Measurements from ENCODE around the gene DPP4.

The DPP4 gene

DNA sequence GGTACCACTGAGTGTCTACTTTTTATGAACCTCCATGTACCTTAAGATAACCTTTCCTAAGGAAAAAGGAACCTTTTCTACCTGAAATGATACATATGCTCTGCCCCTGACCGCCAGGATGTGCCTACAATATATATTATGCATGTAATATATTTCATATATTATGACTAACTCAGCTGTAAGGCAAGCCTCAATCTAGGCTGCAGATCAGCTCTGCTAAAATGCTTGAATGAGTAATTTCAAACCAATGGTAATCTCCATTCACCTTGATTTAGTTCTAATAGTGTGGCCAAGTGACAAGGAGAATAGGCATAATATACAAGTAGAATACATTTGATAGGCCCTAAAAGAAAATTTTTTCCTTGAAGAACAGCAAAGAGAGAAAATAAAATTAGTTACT, 101.8 kb downstream of the DPP4 start:
- TF ChIP-seq SNAI2 (CRISPR knock-in tag; IDR thresholded peaks at IDR 0.05) (no peak), ZNF70 (CRISPR knock-in tag; IDR thresholded peaks at IDR 0.05) (no peak), TOX (CRISPR knock-in tag; IDR thresholded peaks at IDR 0.05; ENCODE audit: borderline replicate concordance) (no peak)
- ATAC-seq = no peak

DNA sequence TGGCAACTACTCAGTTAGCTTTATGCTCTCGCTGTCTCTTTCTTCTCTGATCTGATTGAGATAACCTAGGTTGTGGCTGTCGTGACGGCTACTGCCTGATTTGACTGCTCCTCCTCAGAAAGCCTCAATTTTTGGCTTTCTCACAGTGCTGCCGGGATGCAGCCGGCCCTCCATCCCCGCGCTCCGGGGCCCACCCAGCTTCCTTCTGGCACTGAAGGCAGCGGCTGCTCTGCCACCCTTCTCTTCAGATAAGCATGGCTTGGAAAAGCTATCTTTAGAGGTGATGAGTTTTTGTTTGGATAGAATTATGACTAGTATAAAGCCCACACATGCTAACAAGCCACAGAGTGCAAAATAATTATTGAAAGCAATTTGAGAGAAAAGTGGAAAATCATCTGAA, 102.5 kb downstream of the DPP4 start:
- TF ChIP-seq ZC3H10 (CRISPR knock-in tag; IDR thresholded peaks at IDR 0.05) (no peak), RARB (CRISPR knock-in tag; IDR thresholded peaks at IDR 0.05) (no peak), OSR1 (CRISPR knock-in tag; IDR thresholded peaks at IDR 0.05) (no peak), GLIS3 (CRISPR knock-in tag; IDR thresholded peaks at IDR 0.05) (no peak)
- ATAC-seq = no peak

GRCh38 chr2:161969159-161969558, 104.9 kb downstream of the DPP4 start:
- TF ChIP-seq SNAI2 (CRISPR knock-in tag; IDR thresholded peaks at IDR 0.05) (no peak), ARNTL (CRISPR knock-in tag; IDR thresholded peaks at IDR 0.05; ENCODE audit: borderline replicate concordance, low read depth) (no peak), ESRRG (CRISPR knock-in tag; IDR thresholded peaks at IDR 0.05) (no peak), POU6F1 (CRISPR knock-in tag; IDR thresholded peaks at IDR 0.05; ENCODE audit: borderline replicate concordance, low read depth) (no peak), BACH2 (CRISPR knock-in tag; IDR thresholded peaks at IDR 0.05; ENCODE audit: borderline replicate concordance) (no peak), TCF4 (CRISPR knock-in tag; IDR thresholded peaks at IDR 0.05; ENCODE audit: borderline replicate concordance) (no peak), ISL1 (CRISPR knock-in tag; IDR thresholded peaks at IDR 0.05) (no peak), ZNF8 (CRISPR knock-in tag; IDR thresholded peaks at IDR 0.05) (no peak), TOX (CRISPR knock-in tag; IDR thresholded peaks at IDR 0.05; ENCODE audit: borderline replicate concordance) (no peak), OSR1 (CRISPR knock-in tag; IDR thresholded peaks at IDR 0.05) (no peak), GLIS3 (CRISPR knock-in tag; IDR thresholded peaks at IDR 0.05) (no peak), ZFP30 (CRISPR knock-in tag; IDR thresholded peaks at IDR 0.05) (no peak), RARB (CRISPR knock-in tag; IDR thresholded peaks at IDR 0.05) (no peak), CREB5 (CRISPR knock-in tag; IDR thresholded peaks at IDR 0.05; ENCODE audit: low read depth) (no peak), TSHZ2 (CRISPR knock-in tag; IDR thresholded peaks at IDR 0.05) (no peak), ZNF70 (CRISPR knock-in tag; IDR thresholded peaks at IDR 0.05) (no peak), ZFP3 (CRISPR knock-in tag; IDR thresholded peaks at IDR 0.05) (no peak)
- TF ChIP-seq, protein P1, sequence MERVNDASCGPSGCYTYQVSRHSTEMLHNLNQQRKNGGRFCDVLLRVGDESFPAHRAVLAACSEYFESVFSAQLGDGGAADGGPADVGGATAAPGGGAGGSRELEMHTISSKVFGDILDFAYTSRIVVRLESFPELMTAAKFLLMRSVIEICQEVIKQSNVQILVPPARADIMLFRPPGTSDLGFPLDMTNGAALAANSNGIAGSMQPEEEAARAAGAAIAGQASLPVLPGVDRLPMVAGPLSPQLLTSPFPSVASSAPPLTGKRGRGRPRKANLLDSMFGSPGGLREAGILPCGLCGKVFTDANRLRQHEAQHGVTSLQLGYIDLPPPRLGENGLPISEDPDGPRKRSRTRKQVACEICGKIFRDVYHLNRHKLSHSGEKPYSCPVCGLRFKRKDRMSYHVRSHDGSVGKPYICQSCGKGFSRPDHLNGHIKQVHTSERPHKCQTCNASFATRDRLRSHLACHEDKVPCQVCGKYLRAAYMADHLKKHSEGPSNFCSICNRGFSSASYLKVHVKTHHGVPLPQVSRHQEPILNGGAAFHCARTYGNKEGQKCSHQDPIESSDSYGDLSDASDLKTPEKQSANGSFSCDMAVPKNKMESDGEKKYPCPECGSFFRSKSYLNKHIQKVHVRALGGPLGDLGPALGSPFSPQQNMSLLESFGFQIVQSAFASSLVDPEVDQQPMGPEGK (CRISPR knock-in tag; IDR thresholded peaks at IDR 0.05; ENCODE audit: borderline replicate concordance) = no peak
- TF ChIP-seq, protein P2, sequence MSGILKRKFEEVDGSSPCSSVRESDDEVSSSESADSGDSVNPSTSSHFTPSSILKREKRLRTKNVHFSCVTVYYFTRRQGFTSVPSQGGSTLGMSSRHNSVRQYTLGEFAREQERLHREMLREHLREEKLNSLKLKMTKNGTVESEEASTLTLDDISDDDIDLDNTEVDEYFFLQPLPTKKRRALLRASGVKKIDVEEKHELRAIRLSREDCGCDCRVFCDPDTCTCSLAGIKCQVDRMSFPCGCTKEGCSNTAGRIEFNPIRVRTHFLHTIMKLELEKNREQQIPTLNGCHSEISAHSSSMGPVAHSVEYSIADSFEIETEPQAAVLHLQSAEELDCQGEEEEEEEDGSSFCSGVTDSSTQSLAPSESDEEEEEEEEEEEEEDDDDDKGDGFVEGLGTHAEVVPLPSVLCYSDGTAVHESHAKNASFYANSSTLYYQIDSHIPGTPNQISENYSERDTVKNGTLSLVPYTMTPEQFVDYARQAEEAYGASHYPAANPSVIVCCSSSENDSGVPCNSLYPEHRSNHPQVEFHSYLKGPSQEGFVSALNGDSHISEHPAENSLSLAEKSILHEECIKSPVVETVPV (CRISPR knock-in tag; IDR thresholded peaks at IDR 0.05) = no peak
- no peak for ATAC-seq

DNA sequence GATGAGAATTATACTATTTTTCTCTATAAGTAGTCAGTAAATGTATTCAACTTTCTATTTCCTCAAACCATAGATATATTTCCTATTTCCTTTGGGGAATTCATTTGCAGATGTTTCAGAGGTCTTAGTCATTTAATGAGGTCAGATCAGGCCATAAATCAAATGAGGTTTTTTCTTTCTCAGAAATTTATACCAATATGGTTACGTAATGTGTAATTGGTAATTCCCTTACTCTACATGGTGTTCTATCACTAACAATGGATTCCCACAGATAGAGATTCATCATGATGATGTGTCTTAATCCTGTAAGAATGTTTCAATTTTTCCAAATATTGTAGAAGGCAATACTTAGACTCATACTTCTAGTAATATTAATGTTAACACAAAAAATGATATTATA, 108.0 kb downstream of the DPP4 start:
- no peak for ATAC-seq
- no peak for TF ChIP-seq OSR1 (CRISPR knock-in tag; IDR thresholded peaks at IDR 0.05)
- TF ChIP-seq ISL1 (CRISPR knock-in tag; IDR thresholded peaks at IDR 0.05) = no peak
- no peak for TF ChIP-seq CREB5 (CRISPR knock-in tag; IDR thresholded peaks at IDR 0.05; ENCODE audit: low read depth)
- TF ChIP-seq CSDC2 (CRISPR knock-in tag; IDR thresholded peaks at IDR 0.05) = no peak
- no peak for TF ChIP-seq TSHZ2 (CRISPR knock-in tag; IDR thresholded peaks at IDR 0.05)
- TF ChIP-seq ZFP30 (CRISPR knock-in tag; IDR thresholded peaks at IDR 0.05) = no peak
- TF ChIP-seq, protein P2 (CRISPR knock-in tag; IDR thresholded peaks at IDR 0.05) = no peak
- TF ChIP-seq ARNTL (CRISPR knock-in tag; IDR thresholded peaks at IDR 0.05; ENCODE audit: borderline replicate concordance, low read depth) = no peak
